GM12872 (cell line): ENCODE data around the gene LACC1.

ENCODE experiments used
- TF ChIP-seq, protein P1 (sequence below): IDR thresholded peaks from 3 replicates; pipeline ENCODE4 v1.5.1; 2011; ENCODE audit warnings: low read depth, mild to moderate bottlenecking, low read length, moderate library complexity; ENCODE audit not compliant: insufficient read depth

LACC1 gene

GRCh38 chr13:43850873-43851272, 28.8 kb upstream of the LACC1 start:
- TF ChIP-seq, protein P1, sequence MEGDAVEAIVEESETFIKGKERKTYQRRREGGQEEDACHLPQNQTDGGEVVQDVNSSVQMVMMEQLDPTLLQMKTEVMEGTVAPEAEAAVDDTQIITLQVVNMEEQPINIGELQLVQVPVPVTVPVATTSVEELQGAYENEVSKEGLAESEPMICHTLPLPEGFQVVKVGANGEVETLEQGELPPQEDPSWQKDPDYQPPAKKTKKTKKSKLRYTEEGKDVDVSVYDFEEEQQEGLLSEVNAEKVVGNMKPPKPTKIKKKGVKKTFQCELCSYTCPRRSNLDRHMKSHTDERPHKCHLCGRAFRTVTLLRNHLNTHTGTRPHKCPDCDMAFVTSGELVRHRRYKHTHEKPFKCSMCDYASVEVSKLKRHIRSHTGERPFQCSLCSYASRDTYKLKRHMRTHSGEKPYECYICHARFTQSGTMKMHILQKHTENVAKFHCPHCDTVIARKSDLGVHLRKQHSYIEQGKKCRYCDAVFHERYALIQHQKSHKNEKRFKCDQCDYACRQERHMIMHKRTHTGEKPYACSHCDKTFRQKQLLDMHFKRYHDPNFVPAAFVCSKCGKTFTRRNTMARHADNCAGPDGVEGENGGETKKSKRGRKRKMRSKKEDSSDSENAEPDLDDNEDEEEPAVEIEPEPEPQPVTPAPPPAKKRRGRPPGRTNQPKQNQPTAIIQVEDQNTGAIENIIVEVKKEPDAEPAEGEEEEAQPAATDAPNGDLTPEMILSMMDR = no peak

DNA sequence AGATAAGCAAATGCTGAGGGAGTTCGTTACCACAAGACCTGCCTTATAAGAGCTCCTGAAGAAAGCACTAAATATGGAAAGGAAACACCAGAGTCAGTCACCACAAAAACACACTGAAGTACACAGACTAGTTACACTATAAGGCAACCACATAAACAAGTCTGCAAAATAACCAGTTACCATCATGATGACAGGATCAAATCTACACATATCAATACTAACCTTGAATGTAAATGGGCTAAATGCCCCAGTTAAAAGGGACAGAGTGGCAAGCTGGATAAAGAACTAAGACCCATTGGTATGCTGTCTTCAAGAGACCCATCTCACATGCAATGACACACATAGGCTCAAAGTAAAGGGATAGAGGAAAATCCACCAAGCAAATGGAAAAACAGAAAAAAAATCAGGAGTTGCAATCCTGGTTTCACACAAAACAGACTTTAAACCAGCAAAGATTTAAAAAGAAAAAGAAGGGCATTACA, 26.7 kb upstream of the LACC1 start:
- TF ChIP-seq, protein P1 = no peak

GRCh38 chr13:43861863-43862262, 17.8 kb upstream of the LACC1 start:
- TF ChIP-seq, protein P1 = no peak

- TF ChIP-seq, protein P1 = no peak
These were observed 14.8 kb upstream of the LACC1 start for GRCh38 chr13:43864921-43865320.

GRCh38 chr13:43865892-43866291, 13.8 kb upstream of the LACC1 start:
- TF ChIP-seq, protein P1 = no peak

DNA sequence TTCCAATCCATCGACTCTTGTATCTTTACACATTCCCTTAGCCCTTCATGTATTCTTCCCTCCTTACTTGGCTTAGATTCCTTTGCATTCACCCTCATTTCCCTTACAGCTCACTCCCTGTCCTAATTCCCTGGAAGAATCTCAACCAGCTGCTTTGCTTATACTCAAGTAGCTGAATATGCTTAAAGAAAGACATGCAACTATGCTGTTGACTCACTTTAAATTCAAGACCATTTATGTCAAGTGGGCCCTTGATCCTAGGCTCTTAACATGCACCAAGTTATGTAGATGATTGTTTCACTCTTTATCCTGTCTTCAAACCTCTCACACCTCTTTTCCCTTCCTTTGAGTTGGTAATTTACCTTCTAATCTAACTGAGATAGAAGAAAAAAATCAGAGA, 7.5 kb upstream of the LACC1 start:
- TF ChIP-seq, protein P1 = no peak

- TF ChIP-seq, protein P1 = peak; percentile 34; the same call in 1 of the 3 replicates
These were observed 5.1 kb upstream of the LACC1 start for GRCh38 chr13:43874504-43875092.
